Heart left ventricle (tissue), 16 donors: ENCODE results near the gene CXCL1. TPM values are rescaled to one million over a fixed set of nuclear protein-coding genes. Genes with fewer than 3 reads are reported as not detected.

Experiments
- ATAC-seq, 4 donors: fragments of 200-7000 bp; cut with Tn5 transposase; one replicate each; pipeline ENCODE4 v1.9.1; 2020 to 2022; ENCODE audit warnings: moderate library complexity in 4 of 4, mild to moderate bottlenecking in 3 of 4, moderate number of reproducible peaks in 1 of 4
- DNase-seq, 5 donors: peaks; one replicate each; pipeline ENCODE4 v3.0.0-alpha.2; 2020
- H3K27ac ChIP-seq, 12 donors: fragments of 200-600 bp; sonication (generic) in 4 of 12; one replicate each; pipeline versions ENCODE4 v1.5.0 to v1.8.0; 2016 to 2022; ENCODE audit warnings: mild to moderate bottlenecking in 2 of 12
- H3K27me3 ChIP-seq, 9 donors: fragments of 200-600 bp; sonication (generic) in 2 of 9; one replicate each; pipeline versions ENCODE4 v1.5.1 to v1.8.0; 2016 to 2022; ENCODE audit warnings: mild to moderate bottlenecking in 3 of 9
- H3K36me3 ChIP-seq, 9 donors: fragments of 200-600 bp; sonication (generic) in 2 of 9; one replicate each; pipeline versions ENCODE4 v1.5.0 to v1.8.0; 2018 to 2022; ENCODE audit warnings: mild to moderate bottlenecking in 2 of 9
- H3K4me1 ChIP-seq, 12 donors: fragments of 200-600 bp; sonication (generic) in 4 of 12; one replicate each; pipeline versions ENCODE4 v1.5.0 to v1.8.0; 2016 to 2022; ENCODE audit warnings: mild to moderate bottlenecking in 3 of 12
- H3K4me3 ChIP-seq, 12 donors: fragments of 200-600 bp; sonication (generic) in 4 of 12; one replicate each; pipeline versions ENCODE4 v1.5.0 to v1.8.0; 2017 to 2022; ENCODE audit warnings: mild to moderate bottlenecking in 9 of 12, moderate library complexity in 4 of 12
- H3K9me3 ChIP-seq, 12 donors: fragments of 200-600 bp; sonication (generic) in 4 of 12; one replicate each; pipeline versions ENCODE4 v1.5.0 to v1.8.0; 2016 to 2022; ENCODE audit warnings: mild to moderate bottlenecking in 1 of 12
- POLR2A ChIP-seq, 2 donors: fragments of 450-650 bp; IDR thresholded peaks; one replicate each; pipeline ENCODE4 v1.6.1; 2017; ENCODE audit warnings: antibody characterized with exemption in 2 of 2, mild to moderate bottlenecking in 2 of 2, moderate library complexity in 2 of 2
- WGBS, 4 donors: extraction: QIAGEN DNeasy Blood & Tissue Kit in 2 of 4; methylation state at CpG; one replicate each; pipeline versions ENCODE4 v1.1.5 to v1.1.7; 2013 to 2018; 5-methylcytosine and 5-hydroxymethylcytosine counted together
- intact Hi-C, 10 donors: fragments of 100-400 bp; cut with DNase I; formaldehyde crosslinking; loops; one replicate each; pipeline versions ENCODE4 v1.11.1 to v1.14.2; 2022
- polyA plus RNA-seq, 2 donors: library from polyadenylated mRNA; stranded (reverse); fragments of 200-250 nt; gene quantifications; one replicate each; pipeline ENCODE4 v1.2.3, GENCODE V29; 2013
- total RNA-seq, 9 donors: library from RNA; depleted of rRNA in 2 of 9; stranded (reverse); fragments of >200 nt in 2 of 9; fragmentation: NEBNext Ultra II Directional in 3 of 9; extraction: Animal tissue kit (Norgen Biotek cat#: 25700) in 3 of 9; gene quantifications; one replicate each; pipeline versions ENCODE4 v1.1.0 to v1.2.4, GENCODE V29; 2016 to 2023
- TF ChIP-seq, protein P1 (sequence below), 12 donors: fragments of 200-600 bp; sonication (generic) in 4 of 12; IDR thresholded peaks; one replicate each; pipeline versions ENCODE4 v1.5.0 to v1.8.0; 2018 to 2022; ENCODE audit warnings: antibody characterized with exemption in 12 of 12, mild to moderate bottlenecking in 5 of 12
- donor health status: ischemic (EF 13 %, LVEDD 7.1; RV severe dilation, severe dysfunction).
- donor health status: healthy with polysubstance abuse.
- donor health status: DM: no; HTN: yes; CAD: no.
- donor health status: DM: no; HTN: no; CAD: no.
- donor health status: ischemic (EF 25% LVEDD 6.9; RV normal size, moderate dysfunction).
- donor health status: ischemic (EF 25% LVEDD 5.7; RV mildly dilated, moderate dysfunction).
- donor health status: healthy.
- donor health status: DM: yes; HTN: yes; CAD: no.
- donor health status: ischemic (EF 35%, LVEDD 5.7; RV mildly dilated, moderate dysfunction).
- donor health status: nonischemic (EF 11% LVEDD 7.7; RV severe dilation, severe dysfunction).
- donor health status: DM: yes; HTN: yes; CAD: no.
- donor health status: PGD.
- donor health status: ischemic (EF 29% LVEDD 5.4; RV normal size, mild dysfunction).
- donor health status: nonischemic (EF 23%, LVEDD 6.1; RV moderate dilation, normal function).

CXCL1 gene
- total and polyA plus RNA-seq, 11 donors = 0.26 to 14.9 (median 1.7) TPM; not detected in 1

DNA sequence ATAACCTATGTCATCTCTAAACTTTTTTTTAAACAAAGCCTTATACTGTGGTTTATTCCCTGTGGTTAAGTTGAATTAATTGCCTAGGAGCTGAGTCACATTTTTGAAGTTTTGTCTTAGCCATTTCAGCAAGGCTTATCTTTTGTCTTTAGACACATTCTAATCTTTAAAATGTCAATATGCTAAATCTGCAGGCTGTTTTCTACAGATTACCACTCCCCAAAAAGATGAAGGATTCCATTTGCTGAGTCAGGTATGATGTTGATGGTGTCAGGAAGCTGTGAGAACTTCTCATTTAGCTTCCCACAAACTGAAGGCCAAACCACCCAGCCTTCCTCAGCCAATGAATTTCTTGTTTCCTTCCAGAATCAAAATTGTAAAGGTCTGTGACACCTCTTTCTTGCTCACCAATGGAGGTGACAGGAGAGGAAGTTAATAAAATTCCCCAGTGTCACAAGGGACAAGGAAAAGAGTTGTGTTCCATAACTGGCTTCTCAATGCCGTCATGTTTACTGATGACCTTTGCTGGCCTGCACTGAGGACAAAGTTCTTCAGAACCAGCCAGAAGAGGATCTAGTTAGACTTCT is 36.4 kb upstream of the CXCL1 start:
- Histone ChIP-seq H3K27ac (peak overlapping the region in 1 of 12 donors; percentile 24), H3K4me1 (peaks cover 0 to 26% (median 0%) of the 10 kb centered on the region in 12 donors), H3K27me3 (peaks cover 0 to 17% (median 6%) of the 10 kb centered on the region in 9 donors), H3K4me3 (no peak overlapping the region), H3K36me3 (no peaks in the 10 kb centered on the region), H3K9me3 (peaks cover 0 to 4% (median 0%) of the 10 kb centered on the region in 12 donors)
- intact Hi-C loops = no loop called here
- TF ChIP-seq POLR2A (IDR thresholded peaks at IDR 0.05) = no peak
- TF ChIP-seq, protein P1, sequence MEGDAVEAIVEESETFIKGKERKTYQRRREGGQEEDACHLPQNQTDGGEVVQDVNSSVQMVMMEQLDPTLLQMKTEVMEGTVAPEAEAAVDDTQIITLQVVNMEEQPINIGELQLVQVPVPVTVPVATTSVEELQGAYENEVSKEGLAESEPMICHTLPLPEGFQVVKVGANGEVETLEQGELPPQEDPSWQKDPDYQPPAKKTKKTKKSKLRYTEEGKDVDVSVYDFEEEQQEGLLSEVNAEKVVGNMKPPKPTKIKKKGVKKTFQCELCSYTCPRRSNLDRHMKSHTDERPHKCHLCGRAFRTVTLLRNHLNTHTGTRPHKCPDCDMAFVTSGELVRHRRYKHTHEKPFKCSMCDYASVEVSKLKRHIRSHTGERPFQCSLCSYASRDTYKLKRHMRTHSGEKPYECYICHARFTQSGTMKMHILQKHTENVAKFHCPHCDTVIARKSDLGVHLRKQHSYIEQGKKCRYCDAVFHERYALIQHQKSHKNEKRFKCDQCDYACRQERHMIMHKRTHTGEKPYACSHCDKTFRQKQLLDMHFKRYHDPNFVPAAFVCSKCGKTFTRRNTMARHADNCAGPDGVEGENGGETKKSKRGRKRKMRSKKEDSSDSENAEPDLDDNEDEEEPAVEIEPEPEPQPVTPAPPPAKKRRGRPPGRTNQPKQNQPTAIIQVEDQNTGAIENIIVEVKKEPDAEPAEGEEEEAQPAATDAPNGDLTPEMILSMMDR (IDR thresholded peaks at IDR 0.05) = no peak
- 68 to 84% (median 74%) methylated on average over 1 of the region's 1 CpG for WGBS, 4 donors
- DNase-seq = no peak
- peak in 1 of 4 donors; percentile 43 for ATAC-seq

- Histone ChIP-seq H3K4me1 (peaks cover 0 to 16% (median 0%) of the 10 kb centered on the region in 12 donors), H3K9me3 (no peaks in the 10 kb centered on the region), H3K4me3 (peak within 1 kb of the TSS in 10 of 12 donors; percentile 14 to 56 (median 38)), H3K27me3 (peaks cover 0 to 36% (median 6%) of the 10 kb centered on the region in 9 donors), H3K27ac (peak within 1 kb of the TSS in 1 of 12 donors; percentile 24), H3K36me3 (no peaks in the 10 kb centered on the region)
- DNase-seq (peak in 3 of 5 donors; percentile 34 to 75 (median 45)), ATAC-seq (peak in 3 of 4 donors; percentile 18 to 58 (median 46))
- 4 to 8% (median 6%) methylated on average over 36 to 41 of the region's 41 CpGs for WGBS, 4 donors
- TF ChIP-seq, protein P1 (IDR thresholded peaks at IDR 0.05) = no peak
- TF ChIP-seq POLR2A (IDR thresholded peaks at IDR 0.05) = no peak
- intact Hi-C loops = no loop called here
These were observed 32.6 kb upstream of the CXCL1 start, which contains the start of gene CXCL6 for GRCh38 chr4:73836373-73837279. Gene CXCL6 (plus strand): TSS chr4:73836678. CDS start chr4:73836751, 73 bp downstream.

- H3K27me3 ChIP-seq = peaks cover 0 to 42% (median 6%) of the 10 kb centered on the region in 9 donors
- H3K27ac ChIP-seq = no peak overlapping the region
- no peaks in the 10 kb centered on the region for H3K36me3 ChIP-seq
- H3K4me1 ChIP-seq = peaks cover 0 to 12% (median 0%) of the 10 kb centered on the region in 12 donors
- TF ChIP-seq, protein P1 (IDR thresholded peaks at IDR 0.05) = no peak
- TF ChIP-seq POLR2A (IDR thresholded peaks at IDR 0.05) = no peak
- DNase-seq (no peak), ATAC-seq (no peak)
- 81 to 90% (median 84%) methylated on average over 5 of the region's 5 CpGs for WGBS, 4 donors
- no peaks in the 10 kb centered on the region for H3K9me3 ChIP-seq
- intact Hi-C loops = no loop called here
- no peak overlapping the region for H3K4me3 ChIP-seq
These were observed 30.1 kb upstream of the CXCL1 start for GRCh38 chr4:73839071-73839470.

GRCh38 chr4:73839715-73840114 is 29.5 kb upstream of the CXCL1 start:
- WGBS, 4 donors = 90 to 95% (median 91%) methylated on average over 3 of the region's 3 CpGs
- Histone ChIP-seq H3K27ac (no peak overlapping the region), H3K9me3 (no peaks in the 10 kb centered on the region), H3K4me3 (no peak overlapping the region), H3K27me3 (peaks cover 0 to 42% (median 6%) of the 10 kb centered on the region in 9 donors), H3K4me1 (peaks cover 0 to 16% (median 0%) of the 10 kb centered on the region in 12 donors), H3K36me3 (no peaks in the 10 kb centered on the region)
- TF ChIP-seq, protein P1 (IDR thresholded peaks at IDR 0.05) = no peak
- TF ChIP-seq POLR2A (IDR thresholded peaks at IDR 0.05) = no peak
- ATAC-seq (no peak), DNase-seq (no peak)
- intact Hi-C loops = no loop called here
